ENCODE measurements around the gene SEZ6L. TPM values are rescaled to one million over a fixed set of nuclear protein-coding genes. Genes with fewer than 3 reads are reported as not detected.

Gene SEZ6L
- total RNA-seq, 1 donor from 2014 or later = 0.03 TPM

GRCh38 chr22:26330971-26331625 lies 161.8 kb downstream of the SEZ6L start:
- DNase-seq (ENCODE audit: low read depth) = peak; percentile 55

- DNase-seq (ENCODE audit: low read depth) = no peak
These were observed 164.0 kb downstream of the SEZ6L start for GRCh38 chr22:26333088-26333800.

GRCh38 chr22:26334232-26334631 lies 165.0 kb downstream of the SEZ6L start:
- DNase-seq (ENCODE audit: low read depth) = no peak

- no peak for DNase-seq (ENCODE audit: low read depth)
These were observed 167.5 kb downstream of the SEZ6L start for GRCh38 chr22:26336773-26337172.

- no peak for DNase-seq (ENCODE audit: low read depth)
These were observed 170.5 kb downstream of the SEZ6L start for GRCh38 chr22:26339755-26340154.

- DNase-seq (ENCODE audit: low read depth) = no peak
These were observed 173.6 kb downstream of the SEZ6L start for GRCh38 chr22:26342745-26343410.

GRCh38 chr22:26345496-26345895 lies 176.2 kb downstream of the SEZ6L start:
- DNase-seq (ENCODE audit: low read depth) = no peak

GRCh38 chr22:26348810-26349526 lies 179.7 kb downstream of the SEZ6L start:
- no peak for DNase-seq (ENCODE audit: low read depth)

GRCh38 chr22:26354707-26355106 lies 185.4 kb downstream of the SEZ6L start:
- no peak for DNase-seq (ENCODE audit: low read depth)

GRCh38 chr22:26357281-26357680 lies 188.0 kb downstream of the SEZ6L start:
- DNase-seq (ENCODE audit: low read depth) = no peak

- no peak for DNase-seq (ENCODE audit: low read depth)
These were observed 188.6 kb downstream of the SEZ6L start for GRCh38 chr22:26357813-26358212.

- no peak for DNase-seq (ENCODE audit: low read depth)
These were observed 189.9 kb downstream of the SEZ6L start for GRCh38 chr22:26359156-26359555.

- DNase-seq (ENCODE audit: low read depth) = peak; percentile 80
These were observed 191.1 kb downstream of the SEZ6L start for GRCh38 chr22:26360169-26360885.

- DNase-seq (ENCODE audit: low read depth) = no peak
These were observed 193.2 kb downstream of the SEZ6L start for GRCh38 chr22:26362471-26362870.

- peak; percentile 83 for DNase-seq (ENCODE audit: low read depth)
These were observed 195.1 kb downstream of the SEZ6L start for GRCh38 chr22:26364066-26365015.

GRCh38 chr22:26367402-26368245 lies 198.4 kb downstream of the SEZ6L start:
- DNase-seq (ENCODE audit: low read depth) = peak; percentile 54

GRCh38 chr22:26372890-26373289 lies 203.6 kb downstream of the SEZ6L start:
- no peak for DNase-seq (ENCODE audit: low read depth)

- peak; percentile 26 for DNase-seq (ENCODE audit: low read depth)
These were observed 205.2 kb downstream of the SEZ6L start for GRCh38 chr22:26374391-26375026.
